Hematopoietic multipotent progenitor cell treated with erythropoietin and hydrocortisone succinate and interleukin-3 and kit ligand, for 17 days (in vitro differentiated cells): Measurements from ENCODE around the gene CAPN3.

Experiments used
- DNase-seq: peaks from one replicate; pipeline ENCODE4 v3.0.0-alpha.2; 2015; ENCODE audit warnings: low spot score

Gene CAPN3

DNA sequence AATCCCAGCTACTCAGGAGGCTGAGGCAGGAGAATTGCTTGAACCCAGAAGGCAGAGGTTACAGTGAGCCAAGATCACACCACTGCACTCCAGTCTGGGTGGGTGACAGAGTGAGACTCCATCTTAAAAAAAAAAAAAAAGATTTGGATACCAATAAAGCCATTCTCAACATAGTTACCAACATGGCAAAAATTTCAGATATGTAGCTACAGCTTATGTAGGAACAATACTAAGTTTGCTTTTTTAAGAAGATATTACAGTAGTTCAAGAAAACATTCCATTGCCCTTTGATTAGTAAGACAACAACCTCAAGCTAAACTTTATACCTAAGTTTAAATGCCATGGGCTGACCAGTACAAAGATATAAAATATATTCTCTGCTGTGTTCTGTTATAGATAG, 97.2 kb downstream of the CAPN3 start:
- no peak for DNase-seq

DNA sequence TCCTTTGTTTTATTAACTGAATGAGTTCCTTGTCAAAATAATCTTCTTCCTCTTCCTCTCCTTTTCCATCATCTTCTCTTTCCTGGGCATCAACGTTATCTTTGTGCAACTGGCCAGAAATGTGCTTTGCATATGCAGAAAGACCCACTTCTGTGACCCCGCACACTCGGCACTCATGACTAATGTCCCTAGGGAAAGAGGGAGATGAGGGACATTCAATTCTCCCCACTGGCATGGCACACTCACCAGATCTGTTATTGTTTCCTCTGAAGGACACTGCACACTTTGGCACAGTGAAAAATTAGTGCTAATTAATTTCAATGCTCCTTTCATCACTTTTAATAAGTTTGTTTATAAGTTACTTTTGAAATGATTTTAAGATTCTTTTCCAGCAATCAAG, 97.7 kb downstream of the CAPN3 start:
- DNase-seq, result no peak

DNA sequence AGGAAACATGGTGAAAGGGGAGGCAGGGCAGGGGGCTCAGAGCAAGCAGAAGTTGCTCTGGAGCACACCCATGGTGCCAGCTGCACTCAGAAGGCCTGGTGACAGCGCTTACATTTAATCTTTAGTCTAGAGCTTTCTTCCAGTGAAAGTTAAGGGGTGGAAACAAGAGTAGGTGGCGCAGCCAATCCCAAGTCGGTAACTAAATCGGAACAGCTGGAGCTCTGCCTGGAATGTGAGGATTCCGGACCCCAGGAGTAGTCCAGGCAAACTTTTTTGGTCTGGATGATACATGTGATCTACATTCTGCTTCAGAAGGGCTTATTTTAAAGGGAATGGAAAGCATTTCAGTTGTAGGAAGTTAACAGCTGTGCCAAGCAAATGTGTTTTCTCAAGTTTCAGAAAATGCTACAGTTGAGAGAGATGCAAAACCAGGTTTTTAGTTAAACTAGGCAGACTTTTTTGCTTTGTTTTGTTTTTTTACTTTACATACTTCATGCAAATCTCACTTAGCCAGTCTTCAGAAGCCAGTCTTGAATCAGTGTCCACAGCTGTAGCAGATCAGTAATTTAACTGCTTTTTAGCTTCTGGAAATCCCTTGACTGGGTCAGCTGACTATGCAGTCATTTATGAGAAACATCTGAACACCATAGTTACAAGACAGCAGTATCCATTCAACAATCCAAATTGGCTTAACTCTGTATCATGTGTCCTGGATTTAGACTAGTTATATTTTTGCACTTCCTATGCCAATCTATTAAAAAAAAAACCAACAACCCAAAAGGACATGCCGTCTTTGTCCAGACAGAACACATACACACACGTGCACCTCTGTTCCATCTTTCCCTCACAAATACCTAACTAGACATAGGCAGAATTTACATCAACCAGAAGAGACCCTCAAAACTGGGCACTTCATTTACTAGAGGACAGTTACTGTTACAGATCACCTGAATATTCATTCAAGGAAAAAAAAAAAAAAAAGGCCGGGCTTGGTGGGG, 98.4 kb downstream of the CAPN3 start:
- DNase-seq, result no peak

DNA sequence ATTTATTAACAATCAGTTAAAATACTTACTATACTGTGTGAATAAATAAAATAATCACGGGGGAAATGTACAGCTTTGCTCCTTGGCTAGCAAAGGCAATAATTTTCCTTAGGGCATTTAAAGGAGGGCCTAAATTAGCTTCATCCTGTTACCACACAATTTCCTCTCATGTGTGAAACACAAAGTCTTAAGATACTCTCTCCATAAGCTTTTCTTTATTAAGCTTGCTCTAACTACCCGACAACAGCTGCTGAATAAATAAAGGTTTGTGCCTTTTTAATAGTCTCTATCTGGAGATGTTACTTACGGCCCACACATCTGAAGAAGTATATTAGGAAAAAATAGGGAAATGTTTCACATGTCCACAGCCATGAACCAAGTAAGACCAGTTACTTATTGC, 102.0 kb downstream of the CAPN3 start:
- no peak for DNase-seq
